GM23248 (cell line): ENCODE data around the gene P2RY8.
"Not testable (repeated sequence)": the region's sequence is repeated elsewhere in the genome, so short reads cannot be mapped to it uniquely, and the experiment has no call there.

ENCODE experiments used
- EZH2 ChIP-seq: fragments of 200-600 bp; sonication (generic); IDR thresholded peaks from 2 replicates; pipeline ENCODE4 v1.6.1; 2018; ENCODE audit warnings: antibody characterized with exemption, mild to moderate bottlenecking; ENCODE audit not compliant: insufficient read depth, poor library complexity, severe bottlenecking
- EZH2phosphoT487 ChIP-seq: fragments of 200-600 bp; sonication (generic); IDR thresholded peaks from 2 replicates; pipeline ENCODE4 v1.6.1; 2018; ENCODE audit warnings: antibody characterized with exemption, moderate library complexity, mild to moderate bottlenecking, low read depth; ENCODE audit not compliant: insufficient read depth

DNA sequence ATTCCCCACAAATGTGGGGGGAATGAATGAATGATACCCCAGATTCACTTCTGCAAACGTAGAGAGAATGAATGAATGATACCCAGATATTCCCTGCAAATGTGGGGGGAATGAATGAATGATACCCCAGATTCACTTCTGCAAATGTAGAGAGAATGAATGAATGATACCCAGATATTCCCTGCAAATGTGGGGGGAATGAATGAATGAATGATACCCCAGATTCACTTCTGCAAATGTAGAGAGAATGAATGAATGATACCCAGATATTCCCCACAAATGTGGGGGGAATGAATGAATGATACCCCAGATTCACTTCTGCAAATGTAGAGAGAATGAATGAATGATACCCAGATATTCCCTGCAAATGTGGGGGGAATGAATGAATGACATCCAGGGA is 46.3 kb downstream of the P2RY8 start:
- TF ChIP-seq EZH2phosphoT487, EZH2: not testable (repeated sequence)
